ENCODE results near the gene PLEKHG4B. TPM values are rescaled to one million over a fixed set of nuclear protein-coding genes. Genes with fewer than 3 reads are reported as not detected.

PLEKHG4B gene
- total RNA-seq, 1 experiment from 2014 or later = 0.34 TPM

GRCh38 chr5:138936-139335 lies 47.0 kb downstream of the PLEKHG4B start:
- no peaks in the 10 kb centered on the region for H3K27me3 ChIP-seq (replicated peaks)
- H3K27ac ChIP-seq = no peak overlapping the region
- H3K4me3 ChIP-seq = no peak overlapping the region
- no peak for DNase-seq (ENCODE audit: low read depth in 1 of 2, low spot score in 2 of 2)
- H3K4me1 ChIP-seq (replicated peaks) = no peaks in the 10 kb centered on the region
- no peaks in the 10 kb centered on the region for H3K36me3 ChIP-seq
- H3K9me3 ChIP-seq (replicated peaks) = no peaks in the 10 kb centered on the region

DNA sequence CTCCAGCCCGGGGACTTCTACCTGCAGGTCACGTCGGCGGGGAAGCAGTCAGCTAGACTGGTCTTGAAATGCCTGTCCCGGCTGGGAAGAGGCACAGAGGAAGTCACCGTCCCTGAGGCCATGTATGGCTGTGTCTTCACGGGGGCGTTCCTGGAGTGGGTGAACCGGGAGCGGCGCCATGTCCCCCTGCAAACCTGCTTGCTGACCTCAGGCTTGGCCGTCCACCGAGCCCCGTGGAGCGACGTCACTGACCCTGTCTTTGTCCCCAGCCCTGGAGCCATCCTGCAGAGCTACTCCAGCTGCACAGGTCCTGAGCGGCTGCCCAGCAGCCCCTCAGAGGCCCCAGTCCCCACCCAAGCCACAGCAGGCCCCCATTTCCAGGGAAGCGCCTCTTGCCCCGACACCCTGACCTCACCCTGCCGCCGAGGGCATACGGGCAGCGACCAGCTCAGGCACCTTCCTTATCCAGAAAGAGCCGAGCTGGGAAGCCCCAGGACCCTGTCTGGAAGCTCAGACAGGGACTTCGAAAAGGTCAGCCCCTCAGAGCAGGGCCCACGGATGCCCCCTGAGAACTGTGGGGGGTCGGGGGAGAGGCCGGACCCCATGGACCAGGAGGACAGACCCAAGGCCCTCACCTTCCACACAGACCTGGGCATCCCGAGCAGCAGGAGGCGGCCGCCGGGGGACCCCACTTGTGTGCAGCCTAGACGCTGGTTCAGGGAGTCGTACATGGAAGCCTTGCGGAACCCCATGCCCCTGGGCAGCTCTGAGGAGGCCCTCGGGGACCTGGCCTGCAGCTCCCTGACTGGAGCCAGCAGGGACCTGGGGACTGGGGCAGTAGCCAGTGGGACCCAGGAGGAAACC lies 47.8 kb downstream of the PLEKHG4B start:
- no peaks in the 10 kb centered on the region for H3K4me1 ChIP-seq (replicated peaks)
- no peak overlapping the region for H3K27ac ChIP-seq
- no peaks in the 10 kb centered on the region for H3K9me3 ChIP-seq (replicated peaks)
- no peak for DNase-seq (ENCODE audit: low read depth in 1 of 2, low spot score in 2 of 2)
- no peaks in the 10 kb centered on the region for H3K27me3 ChIP-seq (replicated peaks)
- H3K36me3 ChIP-seq = no peaks in the 10 kb centered on the region
- no peak overlapping the region for H3K4me3 ChIP-seq

GRCh38 chr5:140443-140829 lies 48.5 kb downstream of the PLEKHG4B start:
- no peaks in the 10 kb centered on the region for H3K36me3 ChIP-seq
- H3K27me3 ChIP-seq (replicated peaks) = no peaks in the 10 kb centered on the region
- no peak overlapping the region for H3K4me3 ChIP-seq
- DNase-seq (ENCODE audit: low read depth in 1 of 2, low spot score in 2 of 2) = no peak
- no peaks in the 10 kb centered on the region for H3K4me1 ChIP-seq (replicated peaks)
- no peak overlapping the region for H3K27ac ChIP-seq
- H3K9me3 ChIP-seq (replicated peaks) = no peaks in the 10 kb centered on the region

DNA sequence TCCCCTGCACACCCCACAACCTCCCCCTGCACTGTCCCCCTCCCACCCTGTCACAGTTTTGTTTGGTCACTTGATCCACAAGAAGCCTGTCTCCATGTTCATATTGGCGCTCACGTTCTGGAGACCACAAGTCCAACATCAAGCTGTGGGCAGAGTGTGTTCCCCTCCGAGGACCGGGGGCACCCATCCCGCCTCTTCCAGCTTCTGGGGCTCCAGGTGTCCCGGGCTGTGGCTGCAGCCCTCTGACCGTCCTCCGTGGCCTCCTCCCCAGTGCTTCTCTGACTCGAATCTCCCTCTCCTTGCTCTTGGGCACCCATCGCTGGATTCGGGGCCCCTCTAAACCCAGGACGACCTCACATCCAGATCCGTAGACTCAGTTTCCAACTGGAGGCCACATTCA lies 49.2 kb downstream of the PLEKHG4B start:
- Histone ChIP-seq H3K4me1 (replicated peaks) (no peaks in the 10 kb centered on the region), H3K36me3 (no peaks in the 10 kb centered on the region), H3K9me3 (replicated peaks) (no peaks in the 10 kb centered on the region), H3K27me3 (replicated peaks) (no peaks in the 10 kb centered on the region), H3K27ac (no peak overlapping the region), H3K4me3 (no peak overlapping the region)
- DNase-seq (ENCODE audit: low read depth in 1 of 2, low spot score in 2 of 2) = no peak

- Histone ChIP-seq H3K4me3 (no peak overlapping the region), H3K36me3 (no peaks in the 10 kb centered on the region), H3K4me1 (replicated peaks) (no peaks in the 10 kb centered on the region), H3K27me3 (replicated peaks) (no peaks in the 10 kb centered on the region), H3K9me3 (replicated peaks) (no peaks in the 10 kb centered on the region), H3K27ac (no peak overlapping the region)
- no peak for DNase-seq (ENCODE audit: low read depth in 1 of 2, low spot score in 2 of 2)
Observed at GRCh38 chr5:141761-142160, 49.8 kb downstream of the PLEKHG4B start.

DNA sequence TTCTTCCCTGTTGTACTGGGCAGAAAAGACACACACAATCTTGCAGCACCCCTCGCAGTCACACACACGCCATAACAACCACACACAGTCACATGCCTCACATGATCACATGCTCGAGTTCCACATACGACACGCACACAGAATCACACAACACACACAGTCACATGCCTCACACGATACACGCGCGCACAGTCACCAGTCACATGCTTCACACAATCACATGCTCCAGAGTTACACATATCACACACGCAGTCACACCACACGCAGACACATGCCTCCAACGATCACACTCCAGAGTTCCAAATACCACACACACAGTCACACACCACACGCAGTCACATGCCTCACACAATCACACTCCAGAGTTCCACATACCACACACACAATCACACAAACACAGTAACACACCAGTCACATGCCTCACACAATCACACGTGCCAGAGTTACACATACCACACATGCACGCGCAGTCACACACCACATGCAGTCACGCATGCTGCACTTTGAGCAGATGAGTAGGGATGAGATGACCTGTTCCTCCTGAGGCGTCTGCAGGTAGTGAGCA lies 50.4 kb downstream of the PLEKHG4B start:
- H3K4me1 ChIP-seq (replicated peaks) = no peaks in the 10 kb centered on the region
- H3K27ac ChIP-seq = no peak overlapping the region
- no peak overlapping the region for H3K4me3 ChIP-seq
- H3K9me3 ChIP-seq (replicated peaks) = no peaks in the 10 kb centered on the region
- no peak for DNase-seq (ENCODE audit: low read depth in 1 of 2, low spot score in 2 of 2)
- H3K27me3 ChIP-seq (replicated peaks) = no peaks in the 10 kb centered on the region
- H3K36me3 ChIP-seq = no peaks in the 10 kb centered on the region

DNA sequence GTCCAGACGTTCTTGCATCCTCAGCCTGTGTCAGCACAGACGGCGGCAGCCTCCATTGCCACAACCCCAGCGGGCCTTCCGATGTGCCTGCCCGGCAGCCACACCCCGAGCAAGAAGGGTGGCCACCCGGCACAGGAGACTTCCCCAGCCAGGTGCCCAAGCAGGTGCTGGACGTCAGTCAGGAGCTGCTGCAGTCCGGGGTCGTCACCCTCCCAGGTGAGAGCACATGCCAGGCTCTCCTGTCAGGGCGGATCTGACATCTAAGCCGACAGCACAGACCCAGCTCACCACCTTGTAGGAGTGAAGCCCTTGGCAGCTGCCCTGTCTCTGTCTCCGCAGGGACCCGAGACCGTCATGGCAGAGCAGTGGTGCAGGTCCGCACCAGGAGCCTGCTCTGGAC lies 51.1 kb downstream of the PLEKHG4B start:
- Histone ChIP-seq H3K9me3 (replicated peaks) (no peaks in the 10 kb centered on the region), H3K27ac (no peak overlapping the region), H3K36me3 (no peaks in the 10 kb centered on the region), H3K4me3 (no peak overlapping the region), H3K27me3 (replicated peaks) (no peaks in the 10 kb centered on the region), H3K4me1 (replicated peaks) (no peaks in the 10 kb centered on the region)
- DNase-seq (ENCODE audit: low read depth in 1 of 2, low spot score in 2 of 2) = no peak

GRCh38 chr5:144941-145340 lies 53.0 kb downstream of the PLEKHG4B start:
- H3K4me3 ChIP-seq = no peak overlapping the region
- H3K27me3 ChIP-seq (replicated peaks) = no peaks in the 10 kb centered on the region
- DNase-seq (ENCODE audit: low read depth in 1 of 2, low spot score in 2 of 2) = no peak
- H3K4me1 ChIP-seq (replicated peaks) = peaks cover 7% of the 10 kb centered on the region
- H3K27ac ChIP-seq = no peak overlapping the region
- H3K36me3 ChIP-seq = no peaks in the 10 kb centered on the region
- no peaks in the 10 kb centered on the region for H3K9me3 ChIP-seq (replicated peaks)

DNA sequence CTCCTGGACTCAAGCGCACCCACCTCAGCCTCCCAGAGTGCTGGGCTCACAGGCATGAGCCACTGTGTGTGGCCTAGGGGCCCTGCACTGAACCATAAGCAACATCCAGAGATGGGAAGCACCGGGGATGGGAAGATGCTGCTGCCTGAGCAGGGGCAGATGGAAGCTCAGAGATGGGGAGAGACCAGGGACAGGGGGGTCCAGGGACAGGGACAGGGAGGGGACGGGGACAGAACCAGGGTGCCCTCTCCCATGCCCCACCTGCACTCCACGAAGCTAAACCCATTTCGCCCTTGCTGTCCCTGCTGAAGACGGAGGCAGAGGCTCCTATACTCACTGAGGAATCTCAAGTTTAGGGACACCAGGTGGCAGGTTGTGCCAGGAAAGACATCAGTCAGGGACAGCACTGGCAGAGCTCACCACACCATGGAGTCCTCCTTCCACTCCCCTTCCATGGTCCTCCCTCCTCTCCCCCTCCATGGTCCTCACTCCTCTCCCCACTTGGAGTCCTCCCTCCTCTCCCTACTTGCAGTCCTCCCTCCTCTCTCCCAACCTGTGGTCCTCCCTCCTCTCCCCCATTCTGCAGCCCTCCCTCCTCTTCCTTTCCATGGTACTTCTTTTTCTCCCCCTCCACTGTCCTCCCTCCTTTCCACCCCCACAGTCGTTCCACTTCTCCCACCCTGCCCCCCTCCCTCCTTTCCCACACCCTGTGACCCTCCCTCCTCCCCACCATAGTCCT lies 53.8 kb downstream of the PLEKHG4B start:
- Histone ChIP-seq H3K27me3 (replicated peaks) (no peaks in the 10 kb centered on the region), H3K36me3 (no peaks in the 10 kb centered on the region)
- DNase-seq (ENCODE audit: low read depth in 1 of 2, low spot score in 2 of 2) = no peak

DNA sequence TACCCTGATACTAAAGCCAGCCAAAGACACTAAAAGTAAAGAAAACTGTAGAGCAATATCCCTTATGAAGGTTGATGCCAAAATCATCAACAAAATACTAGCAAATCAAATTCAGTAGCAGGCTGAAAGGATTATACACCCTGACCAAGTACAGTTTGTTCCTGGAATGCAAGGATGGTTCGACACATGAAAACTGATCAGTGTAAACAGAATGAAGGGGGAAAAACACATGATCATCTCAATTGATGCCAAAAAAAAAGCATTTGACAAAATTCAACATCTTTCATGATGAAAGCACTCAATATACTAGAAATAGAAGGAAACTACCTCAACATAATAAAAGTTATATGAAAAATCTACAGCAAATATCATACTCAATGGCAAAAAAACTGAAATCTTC lies 55.8 kb downstream of the PLEKHG4B start:
- DNase-seq (ENCODE audit: low read depth in 1 of 2, low spot score in 2 of 2) = no peak

More for the DNA sequence above, 53.8 kb downstream of the PLEKHG4B start:
- Histone ChIP-seq H3K27ac (no peak overlapping the region), H3K4me1 (replicated peaks) (peaks cover 13% of the 10 kb centered on the region), H3K9me3 (replicated peaks) (no peaks in the 10 kb centered on the region), H3K4me3 (no peak overlapping the region)

GRCh38 chr5:149745-150485 lies 57.9 kb downstream of the PLEKHG4B start:
- no peaks in the 10 kb centered on the region for H3K36me3 ChIP-seq
- H3K27me3 ChIP-seq (replicated peaks) = no peaks in the 10 kb centered on the region
- peak in 1 of 2 experiments; percentile 38 for DNase-seq (ENCODE audit: low read depth in 1 of 2, low spot score in 2 of 2)
- no peaks in the 10 kb centered on the region for H3K9me3 ChIP-seq (replicated peaks)
- no peak overlapping the region for H3K27ac ChIP-seq
- H3K4me3 ChIP-seq = no peak overlapping the region
- H3K4me1 ChIP-seq (replicated peaks) = peaks cover 29% of the 10 kb centered on the region

More for the DNA sequence above, 55.8 kb downstream of the PLEKHG4B start:
- Histone ChIP-seq H3K4me3 (no peak overlapping the region), H3K9me3 (replicated peaks) (no peaks in the 10 kb centered on the region), H3K27ac (no peak overlapping the region), H3K4me1 (replicated peaks) (peaks cover 15% of the 10 kb centered on the region), H3K27me3 (replicated peaks) (no peaks in the 10 kb centered on the region), H3K36me3 (no peaks in the 10 kb centered on the region)

GRCh38 chr5:150746-151145 lies 58.8 kb downstream of the PLEKHG4B start:
- H3K36me3 ChIP-seq = no peaks in the 10 kb centered on the region
- DNase-seq (ENCODE audit: low read depth in 1 of 2, low spot score in 2 of 2) = no peak

DNA sequence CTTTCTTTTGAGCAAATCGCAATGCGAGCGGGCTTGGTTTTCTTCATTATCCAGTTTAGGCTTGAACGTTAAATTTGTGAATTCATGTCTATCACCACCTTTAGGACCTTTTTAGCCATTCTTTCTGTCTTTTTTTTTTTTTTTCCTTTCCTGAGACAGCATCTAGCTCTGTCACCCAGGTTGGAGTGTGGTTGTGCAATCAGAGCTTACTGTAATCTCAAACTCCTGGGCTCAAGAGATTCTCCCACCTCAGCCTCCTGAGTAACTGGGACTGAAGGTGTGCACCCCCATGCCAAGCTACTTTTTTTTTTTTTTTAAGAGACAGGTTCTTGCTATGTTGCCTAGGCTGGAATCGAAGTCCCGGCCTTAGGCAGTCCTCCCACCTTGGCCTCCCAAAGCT lies 60.1 kb downstream of the PLEKHG4B start:
- no peak overlapping the region for H3K27ac ChIP-seq
- peaks cover 29% of the 10 kb centered on the region for H3K4me1 ChIP-seq (replicated peaks)
- H3K4me3 ChIP-seq = no peak overlapping the region
- H3K27me3 ChIP-seq (replicated peaks) = no peaks in the 10 kb centered on the region
- no peaks in the 10 kb centered on the region for H3K9me3 ChIP-seq (replicated peaks)
- no peak for DNase-seq (ENCODE audit: low read depth in 1 of 2, low spot score in 2 of 2)
- H3K36me3 ChIP-seq = no peaks in the 10 kb centered on the region

More at GRCh38 chr5:150746-151145, 58.8 kb downstream of the PLEKHG4B start:
- Histone ChIP-seq H3K4me1 (replicated peaks) (peaks cover 29% of the 10 kb centered on the region), H3K27ac (no peak overlapping the region), H3K9me3 (replicated peaks) (no peaks in the 10 kb centered on the region), H3K4me3 (no peak overlapping the region), H3K27me3 (replicated peaks) (no peaks in the 10 kb centered on the region)
